HCT116 (cell line): Measurements from ENCODE around the gene SYNE2. TPM values are rescaled to one million over a fixed set of nuclear protein-coding genes. Genes with fewer than 3 reads are reported as not detected.

ENCODE experiments used
- ATAC-seq: fragments of 200-7000 bp; cut with Tn5 transposase; 2 replicates; pipeline ENCODE4 v1.9.1; 2020; ENCODE audit warnings: mild to moderate bottlenecking, moderate library complexity
- BruUV-seq: library from RNA; stranded (reverse); fragments of 400-500 nt; replicated peaks from 2 replicates; lab custom pipeline; 2021; lab: Mats Ljungman, UMichigan
- CTCF ChIA-PET: fragments of 300-600 bp; sonication (Branson Sonifier 250); formaldehyde crosslinking; loops from one replicate; lab custom pipeline; 2021; ENCODE audit warnings: antibody characterized with exemption; lab: Charles Lee
- POLR2A ChIA-PET: fragments of 300-600, 350-600 bp; sonication (Branson Sonifier 250); formaldehyde crosslinking; loops from one replicate; lab custom pipeline; 2021; ENCODE audit warnings: antibody characterized with exemption; lab: Charles Lee
- RAD21 ChIA-PET, 2 experiments: fragments of 300-600 bp; sonication (Branson Sonifier 250); formaldehyde crosslinking; loops; one replicate each; lab custom pipeline; 2023; ENCODE audit warnings: low total read pairs in 2 of 2; ENCODE audit not compliant: uncharacterized antibody in 2 of 2, unreplicated experiment in 2 of 2, low non-redundant PET in 1 of 2; lab: Charles Lee
- DNase-seq: peaks from one replicate; pipeline ENCODE4 v3.0.0-alpha.2; 2010; ENCODE audit warnings: low read depth, low spot score
- H2AFZ ChIP-seq: fragments of 200-600 bp; shearing (Covaris generic), sonication (generic); 2 replicates; pipeline ENCODE4 v1.6.1; 2017; ENCODE audit warnings: low read depth, mixed run types, mixed read lengths, antibody characterized with exemption, low read length; ENCODE audit not compliant: poor library complexity, severe bottlenecking
- H3K27ac ChIP-seq: 2 replicates; pipeline ENCODE4 v1.5.1; 2012; ENCODE audit warnings: low read depth, low read length
- H3K27me3 ChIP-seq: fragments of 200-600 bp; sonication (generic); 2 replicates; pipeline ENCODE4 v1.6.1; 2016; ENCODE audit warnings: mixed run types, low read length, mixed read lengths; ENCODE audit not compliant: insufficient read depth
- H3K36me3 ChIP-seq, 2 experiments: fragments of 200-500 bp in 1 of 2; fragments of 200-600 bp in 1 of 2; sonication (Bioruptor generic) in 1 of 2; sonication (generic) in 1 of 2; 2 replicates each; pipeline versions ENCODE4 v1.5.1 to v1.6.1; 2014 to 2016; ENCODE audit warnings: low read length in 2 of 2, inconsistent platforms in 1 of 2, mixed read lengths in 1 of 2, mixed run types in 1 of 2; ENCODE audit not compliant: insufficient read depth in 2 of 2, control insufficient read depth in 1 of 2
- H3K4me1 ChIP-seq, 2 experiments: fragments of 200-600 bp in 1 of 2; sonication (generic) in 1 of 2; 2 replicates each; pipeline versions ENCODE4 v1.5.1 to v1.6.1; 2012 to 2017; ENCODE audit warnings: low read length in 2 of 2, inconsistent platforms in 1 of 2, mild to moderate bottlenecking in 1 of 2, mixed read lengths in 1 of 2, mixed run types in 1 of 2, moderate library complexity in 1 of 2; ENCODE audit not compliant: insufficient read depth in 2 of 2, control insufficient read depth in 1 of 2
- H3K4me2 ChIP-seq: fragments of 200-600 bp; sonication (generic); 2 replicates; pipeline ENCODE4 v1.6.1; 2017; ENCODE audit warnings: mixed run types, low read length, mixed read lengths
- H3K4me3 ChIP-seq, 2 experiments: fragments of 200-600 bp in 1 of 2; sonication (generic) in 1 of 2; replicated peaks in 1 of 2; 2 replicates each; pipeline ENCODE4 v1.5.1; 2011 to 2016; ENCODE audit warnings: low read length in 2 of 2, control low read depth in 1 of 2, low read depth in 1 of 2, mild to moderate bottlenecking in 1 of 2, mixed read lengths in 1 of 2, mixed run types in 1 of 2
- H3K79me2 ChIP-seq: fragments of 200-600 bp; sonication (generic); 2 replicates; pipeline ENCODE4 v1.6.1; 2017; ENCODE audit warnings: mild to moderate bottlenecking, mixed run types, low read length, moderate library complexity, mixed read lengths; ENCODE audit not compliant: insufficient read depth
- H3K9ac ChIP-seq: fragments of 200-600 bp; sonication (generic); 2 replicates; pipeline ENCODE4 v1.6.1; 2016; ENCODE audit warnings: low read length, mixed read lengths
- H3K9me2 ChIP-seq: fragments of 200-600 bp; sonication (generic), shearing (Covaris generic); 2 replicates; pipeline ENCODE4 v1.6.1; 2017; ENCODE audit warnings: mixed run types, mild to moderate bottlenecking, moderate library complexity; ENCODE audit not compliant: insufficient read depth
- H3K9me3 ChIP-seq, 2 experiments: fragments of 200-500 bp in 1 of 2; fragments of 200-600 bp in 1 of 2; sonication (Bioruptor generic) in 1 of 2; sonication (generic) in 1 of 2; 2 replicates each; pipeline ENCODE4 v1.6.1; 2014 to 2017; ENCODE audit warnings: low read length in 2 of 2, mixed read lengths in 2 of 2, inconsistent platforms in 1 of 2, low read depth in 1 of 2, mild to moderate bottlenecking in 1 of 2, mixed run types in 1 of 2, moderate library complexity in 1 of 2; ENCODE audit not compliant: control insufficient read depth in 1 of 2, insufficient read depth in 1 of 2
- H4K20me1 ChIP-seq: fragments of 200-600 bp; sonication (generic), shearing (Covaris generic); 2 replicates; pipeline ENCODE4 v1.6.1; 2017; ENCODE audit warnings: mixed run types, mild to moderate bottlenecking, moderate library complexity; ENCODE audit not compliant: insufficient read depth
- ELF1 ChIP-seq: IDR thresholded peaks from 2 replicates; pipeline ENCODE4 v1.6.1; 2012; ENCODE audit warnings: low read depth, borderline replicate concordance
- EZH2phosphoT487 ChIP-seq: fragments of 200-600 bp; IDR thresholded peaks from 2 replicates; pipeline ENCODE4 v1.6.1; 2018; ENCODE audit warnings: antibody characterized with exemption, borderline replicate concordance
- POLR2A ChIP-seq: IDR thresholded peaks from 2 replicates; pipeline ENCODE4 v1.7.0; 2011; ENCODE audit warnings: borderline replicate concordance; ENCODE audit not compliant: insufficient read depth, insufficient read length; ENCODE audit errors: extremely low read depth
- RAD21 ChIP-seq: IDR thresholded peaks from 2 replicates; pipeline ENCODE4 v1.6.1; 2012; ENCODE audit warnings: low read depth, mild to moderate bottlenecking
- SIN3A ChIP-seq: IDR thresholded peaks from 2 replicates; pipeline ENCODE4 v1.6.1; 2012; ENCODE audit warnings: low read depth
- SP1 ChIP-seq: IDR thresholded peaks from 2 replicates; pipeline ENCODE4 v1.6.1; 2012; ENCODE audit warnings: low read depth
- TCF7L2 ChIP-seq: IDR thresholded peaks from 2 replicates; pipeline ENCODE4 v1.7.0; 2011; ENCODE audit warnings: borderline replicate concordance, inconsistent platforms; ENCODE audit not compliant: insufficient read depth, insufficient read length; ENCODE audit errors: extremely low read depth
- ZFX ChIP-seq: fragments of 450-650 bp; IDR thresholded peaks from 2 replicates; pipeline ENCODE4 v1.6.1; 2017
- ZNF274 ChIP-seq: fragments of 200-500 bp; sonication (Bioruptor generic); IDR thresholded peaks from 2 replicates; pipeline ENCODE4 v1.6.1; 2014; ENCODE audit warnings: mild to moderate bottlenecking, low read depth, low read length, inconsistent platforms
- intact Hi-C: fragments of 100-400 bp; cut with micrococcal nuclease; formaldehyde crosslinking; loops from 2 replicates; pipeline ENCODE4 v1.10.0; 2022
- total RNA-seq: library from RNA; stranded (reverse); gene quantifications from one replicate; pipeline ENCODE4 v1.2.1, GENCODE V29; 2021; ENCODE audit not compliant: unreplicated experiment
- TF ChIP-seq, protein P1 (sequence below): IDR thresholded peaks from 2 replicates; pipeline ENCODE4 v1.6.1; 2012; ENCODE audit warnings: low read depth
- TF ChIP-seq, protein P2 (sequence below), 3 experiments: fragments of 200-600 bp in 1 of 3; sonication (generic) in 1 of 3; IDR thresholded peaks in 2 of 3; conservative IDR thresholded peaks in 1 of 3; 2 replicates each; pipeline ENCODE4 v1.5.1; 2012 to 2017; ENCODE audit warnings: low read depth in 2 of 3, low read length in 2 of 3, antibody characterized with exemption in 1 of 3, borderline replicate concordance in 1 of 3, control low read depth in 1 of 3, mild to moderate bottlenecking in 1 of 3, mixed read lengths in 1 of 3, mixed run types in 1 of 3, moderate library complexity in 1 of 3; ENCODE audit not compliant: insufficient read depth in 1 of 3

Gene SYNE2
- total RNA-seq, 1 experiment from 2014 or later: 28.8 TPM

DNA sequence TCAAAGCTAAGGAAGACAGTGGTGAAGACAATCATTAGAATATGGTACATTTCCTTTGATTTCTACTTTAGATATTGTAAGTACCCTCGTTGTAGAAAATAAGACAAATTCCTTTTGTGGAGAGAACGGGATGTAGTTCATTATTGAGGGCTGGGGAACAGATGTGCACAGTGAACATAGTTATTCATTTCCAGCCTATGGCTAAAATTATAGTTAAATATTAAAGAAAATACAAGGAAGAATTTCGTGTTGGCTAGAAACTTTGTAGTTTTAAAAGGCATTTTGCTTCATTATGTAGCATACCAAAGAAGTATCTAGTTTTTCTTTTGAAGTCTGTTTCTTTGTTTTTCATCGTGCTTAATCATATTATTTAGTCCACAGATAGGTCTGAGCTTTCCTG lies 239.5 kb downstream of the SYNE2 start:
- Histone ChIP-seq H3K9me2 (no peaks in the 10 kb centered on the region), H4K20me1 (no peaks in the 10 kb centered on the region), H3K9ac (no peak overlapping the region), H3K79me2 (no peaks in the 10 kb centered on the region), H3K27ac (no peak overlapping the region), H3K4me2 (no peak overlapping the region), H3K36me3 (no peaks in the 10 kb centered on the region; a peak in 1 of 4 replicates), H3K4me3 (no peak overlapping the region), H2AFZ (no peak overlapping the region), H3K4me1 (no peaks in the 10 kb centered on the region), H3K27me3 (no peaks in the 10 kb centered on the region), H3K9me3 (no peaks in the 10 kb centered on the region)
- CTCF ChIA-PET: no interaction called here
- RAD21 ChIA-PET: no interaction called here
- DNase-seq (no peak), ATAC-seq (no peak)
- intact Hi-C loops: no loop called here
- POLR2A ChIA-PET: interaction anchor here (0.7 kb wide), 1 partner anchor 9 kb away, joined by 3 read pairs; no protein-coding TSS in a partner anchor
- TF ChIP-seq POLR2A: no peak
- no peak for TF ChIP-seq ZNF274
- TF ChIP-seq SIN3A: no peak
- TF ChIP-seq EZH2phosphoT487: no peak
- no peak for TF ChIP-seq SP1
- TF ChIP-seq, protein P1, sequence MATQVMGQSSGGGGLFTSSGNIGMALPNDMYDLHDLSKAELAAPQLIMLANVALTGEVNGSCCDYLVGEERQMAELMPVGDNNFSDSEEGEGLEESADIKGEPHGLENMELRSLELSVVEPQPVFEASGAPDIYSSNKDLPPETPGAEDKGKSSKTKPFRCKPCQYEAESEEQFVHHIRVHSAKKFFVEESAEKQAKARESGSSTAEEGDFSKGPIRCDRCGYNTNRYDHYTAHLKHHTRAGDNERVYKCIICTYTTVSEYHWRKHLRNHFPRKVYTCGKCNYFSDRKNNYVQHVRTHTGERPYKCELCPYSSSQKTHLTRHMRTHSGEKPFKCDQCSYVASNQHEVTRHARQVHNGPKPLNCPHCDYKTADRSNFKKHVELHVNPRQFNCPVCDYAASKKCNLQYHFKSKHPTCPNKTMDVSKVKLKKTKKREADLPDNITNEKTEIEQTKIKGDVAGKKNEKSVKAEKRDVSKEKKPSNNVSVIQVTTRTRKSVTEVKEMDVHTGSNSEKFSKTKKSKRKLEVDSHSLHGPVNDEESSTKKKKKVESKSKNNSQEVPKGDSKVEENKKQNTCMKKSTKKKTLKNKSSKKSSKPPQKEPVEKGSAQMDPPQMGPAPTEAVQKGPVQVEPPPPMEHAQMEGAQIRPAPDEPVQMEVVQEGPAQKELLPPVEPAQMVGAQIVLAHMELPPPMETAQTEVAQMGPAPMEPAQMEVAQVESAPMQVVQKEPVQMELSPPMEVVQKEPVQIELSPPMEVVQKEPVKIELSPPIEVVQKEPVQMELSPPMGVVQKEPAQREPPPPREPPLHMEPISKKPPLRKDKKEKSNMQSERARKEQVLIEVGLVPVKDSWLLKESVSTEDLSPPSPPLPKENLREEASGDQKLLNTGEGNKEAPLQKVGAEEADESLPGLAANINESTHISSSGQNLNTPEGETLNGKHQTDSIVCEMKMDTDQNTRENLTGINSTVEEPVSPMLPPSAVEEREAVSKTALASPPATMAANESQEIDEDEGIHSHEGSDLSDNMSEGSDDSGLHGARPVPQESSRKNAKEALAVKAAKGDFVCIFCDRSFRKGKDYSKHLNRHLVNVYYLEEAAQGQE: no peak
- TF ChIP-seq ZFX: no peak
- no peak for TF ChIP-seq ELF1
- TF ChIP-seq RAD21: no peak
- TF ChIP-seq, protein P2, sequence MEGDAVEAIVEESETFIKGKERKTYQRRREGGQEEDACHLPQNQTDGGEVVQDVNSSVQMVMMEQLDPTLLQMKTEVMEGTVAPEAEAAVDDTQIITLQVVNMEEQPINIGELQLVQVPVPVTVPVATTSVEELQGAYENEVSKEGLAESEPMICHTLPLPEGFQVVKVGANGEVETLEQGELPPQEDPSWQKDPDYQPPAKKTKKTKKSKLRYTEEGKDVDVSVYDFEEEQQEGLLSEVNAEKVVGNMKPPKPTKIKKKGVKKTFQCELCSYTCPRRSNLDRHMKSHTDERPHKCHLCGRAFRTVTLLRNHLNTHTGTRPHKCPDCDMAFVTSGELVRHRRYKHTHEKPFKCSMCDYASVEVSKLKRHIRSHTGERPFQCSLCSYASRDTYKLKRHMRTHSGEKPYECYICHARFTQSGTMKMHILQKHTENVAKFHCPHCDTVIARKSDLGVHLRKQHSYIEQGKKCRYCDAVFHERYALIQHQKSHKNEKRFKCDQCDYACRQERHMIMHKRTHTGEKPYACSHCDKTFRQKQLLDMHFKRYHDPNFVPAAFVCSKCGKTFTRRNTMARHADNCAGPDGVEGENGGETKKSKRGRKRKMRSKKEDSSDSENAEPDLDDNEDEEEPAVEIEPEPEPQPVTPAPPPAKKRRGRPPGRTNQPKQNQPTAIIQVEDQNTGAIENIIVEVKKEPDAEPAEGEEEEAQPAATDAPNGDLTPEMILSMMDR (IDR thresholded peaks at IDR 0.05 in 2 of 3, conservative IDR thresholded peaks at IDR 0.05 in 1 of 3; ENCODE audit: borderline replicate concordance in 1 of 3, insufficient read depth in 1 of 3, low read depth in 2 of 3, low read length in 2 of 3): no peak
- TF ChIP-seq TCF7L2: no peak
- BruUV-seq: no TSS peak
